Type B pancreatic cell (in vitro differentiated cells): Measurements from ENCODE around the gene LIMS2. TPM values are rescaled to one million over a fixed set of nuclear protein-coding genes. Genes with fewer than 3 reads are reported as not detected.

ENCODE experiments used
- DNase-seq: peaks from one replicate; pipeline ENCODE4 v3.0.0; 2021; ENCODE audit warnings: mixed read lengths; ENCODE audit not compliant: unreplicated experiment; ENCODE audit errors: extremely low spot score
- H3K27ac Mint-ChIP-seq: 2 replicates; pipeline ENCODE4 v1.8.0; 2021; ENCODE audit warnings: mild to moderate bottlenecking, mixed read lengths
- H3K27me3 Mint-ChIP-seq: 2 replicates; pipeline ENCODE4 v1.8.0; 2021; ENCODE audit warnings: mixed read lengths
- H3K36me3 Mint-ChIP-seq: 2 replicates; pipeline ENCODE4 v1.8.0; 2021; ENCODE audit warnings: mixed read lengths
- H3K4me1 Mint-ChIP-seq: one replicate; pipeline ENCODE4 v1.8.0; 2021; ENCODE audit warnings: mixed read lengths; ENCODE audit not compliant: unreplicated experiment
- H3K4me3 Mint-ChIP-seq: 2 replicates; pipeline ENCODE4 v1.8.0; 2021; ENCODE audit warnings: mild to moderate bottlenecking, mixed read lengths
- H3K9me3 Mint-ChIP-seq: 2 replicates; pipeline ENCODE4 v1.8.0; 2021; ENCODE audit warnings: mixed read lengths
- total RNA-seq: library from RNA; stranded (reverse); gene quantifications from 2 replicates; pipeline ENCODE4 v1.2.1, GENCODE V29; 2021; ENCODE audit warnings: low replicate concordance
- TF ChIP-seq, protein P1 (sequence below): fragments of 200-600 bp; sonication (generic); conservative IDR thresholded peaks from 2 replicates; pipeline ENCODE4 v1.5.0; 2021; ENCODE audit warnings: antibody characterized with exemption, mild to moderate bottlenecking

The LIMS2 gene
- total RNA-seq, 1 donor from 2014 or later = 13.1 TPM

DNA sequence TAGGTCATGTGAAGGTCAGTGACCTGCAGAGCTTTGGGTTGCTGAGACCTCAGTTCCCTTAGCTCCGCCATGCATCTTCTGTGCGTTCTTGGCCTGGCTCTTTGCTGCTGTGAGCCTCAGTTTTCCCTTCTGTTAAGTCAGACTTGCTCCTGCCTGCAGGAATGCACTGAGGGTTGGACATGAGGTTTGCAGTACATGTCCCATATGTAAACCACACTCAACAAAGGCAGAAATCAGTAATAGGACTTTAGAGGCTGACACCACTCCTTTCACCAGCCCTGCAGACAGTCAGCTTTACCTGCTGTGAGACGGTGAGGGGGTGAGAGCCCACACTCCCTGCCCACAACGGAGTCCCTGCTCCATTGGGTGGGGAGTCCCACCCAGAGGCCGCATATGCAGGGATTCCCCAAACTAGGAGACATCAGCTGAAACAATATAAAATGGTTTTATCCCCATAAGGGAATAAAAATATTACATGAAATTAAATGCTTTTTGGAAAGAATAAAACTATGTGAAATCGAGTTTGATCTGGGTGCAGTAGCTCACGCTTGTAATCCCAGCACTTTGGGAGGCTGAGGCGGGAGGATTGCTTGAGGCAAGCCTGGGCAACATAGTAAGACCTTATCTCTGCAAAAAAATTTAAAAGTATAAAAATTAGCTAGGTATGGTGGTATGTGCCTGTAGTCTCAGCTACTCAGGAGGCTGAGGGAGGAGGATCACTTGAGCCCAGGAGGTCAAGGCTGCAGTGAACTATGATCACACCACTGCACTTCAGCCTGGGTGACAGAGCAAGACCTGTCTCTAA lies 84.7 kb downstream of the LIMS2 start:
- H3K4me3 Mint-ChIP-seq = no peak overlapping the region
- peak; percentile 36 for DNase-seq
- H3K27ac Mint-ChIP-seq = no peak overlapping the region
- H3K4me1 Mint-ChIP-seq = no peaks in the 10 kb centered on the region
- TF ChIP-seq, protein P1, sequence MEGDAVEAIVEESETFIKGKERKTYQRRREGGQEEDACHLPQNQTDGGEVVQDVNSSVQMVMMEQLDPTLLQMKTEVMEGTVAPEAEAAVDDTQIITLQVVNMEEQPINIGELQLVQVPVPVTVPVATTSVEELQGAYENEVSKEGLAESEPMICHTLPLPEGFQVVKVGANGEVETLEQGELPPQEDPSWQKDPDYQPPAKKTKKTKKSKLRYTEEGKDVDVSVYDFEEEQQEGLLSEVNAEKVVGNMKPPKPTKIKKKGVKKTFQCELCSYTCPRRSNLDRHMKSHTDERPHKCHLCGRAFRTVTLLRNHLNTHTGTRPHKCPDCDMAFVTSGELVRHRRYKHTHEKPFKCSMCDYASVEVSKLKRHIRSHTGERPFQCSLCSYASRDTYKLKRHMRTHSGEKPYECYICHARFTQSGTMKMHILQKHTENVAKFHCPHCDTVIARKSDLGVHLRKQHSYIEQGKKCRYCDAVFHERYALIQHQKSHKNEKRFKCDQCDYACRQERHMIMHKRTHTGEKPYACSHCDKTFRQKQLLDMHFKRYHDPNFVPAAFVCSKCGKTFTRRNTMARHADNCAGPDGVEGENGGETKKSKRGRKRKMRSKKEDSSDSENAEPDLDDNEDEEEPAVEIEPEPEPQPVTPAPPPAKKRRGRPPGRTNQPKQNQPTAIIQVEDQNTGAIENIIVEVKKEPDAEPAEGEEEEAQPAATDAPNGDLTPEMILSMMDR = no peak
- H3K36me3 Mint-ChIP-seq = no peaks in the 10 kb centered on the region
- H3K27me3 Mint-ChIP-seq = peaks cover 6% of the 10 kb centered on the region
- no peaks in the 10 kb centered on the region for H3K9me3 Mint-ChIP-seq

DNA sequence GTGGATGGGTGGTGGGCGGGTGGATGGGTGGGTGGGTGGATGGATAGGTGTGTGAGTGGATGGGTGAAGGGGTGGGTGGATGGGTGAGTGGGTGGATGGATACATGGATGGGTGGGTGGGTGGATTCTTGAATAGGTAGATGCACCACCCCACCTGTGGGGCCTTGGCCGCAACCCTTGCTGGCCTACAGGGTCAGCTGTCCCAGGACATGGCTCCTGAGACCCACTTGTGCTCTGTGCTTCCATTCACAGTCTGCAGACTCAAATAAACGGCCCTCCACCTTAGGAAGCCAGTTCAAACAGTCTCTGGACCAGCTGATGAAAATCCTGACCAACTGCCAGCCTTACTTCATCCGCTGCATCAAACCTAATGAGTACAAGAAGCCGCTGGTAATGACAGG lies 85.5 kb downstream of the LIMS2 start:
- Mint-ChIP-seq H3K36me3 (no peaks in the 10 kb centered on the region), H3K4me1 (no peaks in the 10 kb centered on the region), H3K4me3 (no peak overlapping the region), H3K27me3 (peaks cover 6% of the 10 kb centered on the region), H3K27ac (no peak overlapping the region), H3K9me3 (no peaks in the 10 kb centered on the region)
- TF ChIP-seq, protein P1 = no peak
- DNase-seq = no peak

DNA sequence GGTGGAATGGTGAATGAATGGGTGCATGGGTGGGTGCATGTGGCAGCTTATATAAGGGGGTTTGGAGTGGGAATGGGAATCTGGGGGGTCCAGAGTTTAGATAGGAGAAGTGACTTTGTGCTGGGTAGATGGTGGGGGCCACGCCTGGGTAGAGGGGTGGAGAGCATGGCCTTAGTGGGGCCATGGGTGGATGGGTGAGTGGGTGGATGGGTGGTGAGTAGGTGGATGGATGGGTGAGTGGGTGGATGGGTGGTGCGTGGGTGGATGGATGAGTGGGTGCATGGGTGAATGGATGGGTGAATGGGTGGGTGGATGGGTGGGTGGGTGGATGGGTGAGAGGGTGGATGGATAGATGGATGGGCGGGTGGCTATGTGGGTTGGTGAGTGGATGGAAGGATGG lies 86.0 kb downstream of the LIMS2 start:
- DNase-seq = peak; percentile 25
- H3K27ac Mint-ChIP-seq = no peak overlapping the region
- H3K9me3 Mint-ChIP-seq = no peaks in the 10 kb centered on the region
- H3K36me3 Mint-ChIP-seq = no peaks in the 10 kb centered on the region
- H3K27me3 Mint-ChIP-seq = peaks cover 4% of the 10 kb centered on the region
- TF ChIP-seq, protein P1 = no peak
- H3K4me3 Mint-ChIP-seq = no peak overlapping the region
- H3K4me1 Mint-ChIP-seq = no peaks in the 10 kb centered on the region

Other genes with a start within 250 kb of the LIMS2 start
- 45.3 and 46.1 TPM in 2 replicates for gene IWS1, start 149.0 kb downstream of the LIMS2 start, total RNA-seq
- gene MYO7B, start 139.8 kb downstream of the LIMS2 start, total RNA-seq = 1.7 and 5.0 TPM in 2 replicates
- gene GPR17, start 29.4 kb downstream of the LIMS2 start, total RNA-seq = 0.19 TPM in 1 of 2 replicates, not detected in the other
- 10.7 and 12.5 TPM in 2 replicates for gene SFT2D3, start 26.0 kb upstream of the LIMS2 start, total RNA-seq
- 54.7 and 58.4 TPM in 2 replicates for gene WDR33, start 135.6 kb upstream of the LIMS2 start, total RNA-seq
- 36.0 and 52.6 TPM in 2 replicates for gene POLR2D, start 182.6 kb upstream of the LIMS2 start, total RNA-seq
- 20.1 and 21.9 TPM in 2 replicates for gene AMMECR1L, start 210.4 kb upstream of the LIMS2 start, total RNA-seq